Fibroblast of lung (primary cell): Measurements from ENCODE around the gene ASCC3. TPM values are rescaled to one million over a fixed set of nuclear protein-coding genes. Genes with fewer than 3 reads are reported as not detected.

Experiments
- DNase-seq, 2 donors: peaks; one replicate each; pipeline versions ENCODE4 v3.0.0 to v3.0.0-alpha.2; 2010; ENCODE audit warnings: low read depth in 2 of 2
- H2AFZ ChIP-seq: 2 replicates; pipeline ENCODE4 v1.5.1; 2012; ENCODE audit warnings: low read length, control low read depth, inconsistent platforms
- H3K27ac ChIP-seq: 2 replicates; pipeline ENCODE4 v1.5.1; 2011; ENCODE audit warnings: low read length, control low read depth; ENCODE audit not compliant: insufficient read depth
- H3K27me3 ChIP-seq: 2 replicates; pipeline ENCODE4 v1.5.1; 2011; ENCODE audit warnings: mild to moderate bottlenecking, low read length; ENCODE audit not compliant: control insufficient read depth, insufficient read depth
- H3K36me3 ChIP-seq: 2 replicates; pipeline ENCODE4 v1.5.1; 2011; ENCODE audit warnings: low read length; ENCODE audit not compliant: control insufficient read depth, insufficient read depth
- H3K4me1 ChIP-seq: 2 replicates; pipeline ENCODE4 v1.5.1; 2011; ENCODE audit warnings: low read length; ENCODE audit not compliant: control insufficient read depth, insufficient read depth; ENCODE audit errors: extremely low read depth
- H3K4me2 ChIP-seq: 2 replicates; pipeline ENCODE4 v1.5.1; 2011; ENCODE audit warnings: low read length, control low read depth; ENCODE audit not compliant: insufficient read depth; ENCODE audit errors: extremely low read depth
- H3K4me3 ChIP-seq, 4 experiments: fragments of 200-600 bp in 1 of 4; sonication (generic) in 1 of 4; replicated peaks in 1 of 4; 2 replicates each; pipeline ENCODE4 v1.5.1; 2011 to 2016; ENCODE audit warnings: low read length in 4 of 4, low read depth in 3 of 4, mild to moderate bottlenecking in 3 of 4, control low read depth in 2 of 4, inconsistent platforms in 1 of 4, mixed read lengths in 1 of 4; ENCODE audit not compliant: insufficient read depth in 1 of 4; ENCODE audit errors: control extremely low read depth in 1 of 4
- H3K79me2 ChIP-seq: 2 replicates; pipeline ENCODE4 v1.5.1; 2012; ENCODE audit warnings: mild to moderate bottlenecking, low read length, inconsistent platforms; ENCODE audit not compliant: control insufficient read depth, insufficient read depth
- H3K9ac ChIP-seq: 2 replicates; pipeline ENCODE4 v1.5.1; 2011; ENCODE audit warnings: mild to moderate bottlenecking, low read length, control low read depth; ENCODE audit not compliant: insufficient read depth
- H3K9me3 ChIP-seq: 2 replicates; pipeline ENCODE4 v1.5.1; 2012; ENCODE audit warnings: low read depth, low read length; ENCODE audit not compliant: control insufficient read depth, insufficient read depth
- H4K20me1 ChIP-seq: 2 replicates; pipeline ENCODE4 v1.5.1; 2011; ENCODE audit warnings: low read length; ENCODE audit not compliant: control insufficient read depth, insufficient read depth; ENCODE audit errors: extremely low read depth
- CTCF ChIP-seq, 2 donors: IDR thresholded peaks in 1 of 2; conservative IDR thresholded peaks in 1 of 2; 1 replicate in 1 of 2; 2 replicates in 1 of 2; pipeline ENCODE4 v1.5.1; 2011 to 2012; ENCODE audit warnings: low read length in 2 of 2, control low read depth in 1 of 2, inconsistent platforms in 1 of 2, low read depth in 1 of 2, mild to moderate bottlenecking in 1 of 2
- EZH2 ChIP-seq: IDR thresholded peaks from 2 replicates; pipeline ENCODE4 v1.5.1; 2012; ENCODE audit warnings: low read length, control low read depth, mild to moderate bottlenecking; ENCODE audit errors: missing control alignments
- polyA plus RNA-seq, 2 donors: library from polyadenylated mRNA; depleted of rRNA in 1 of 2; stranded (reverse) in 1 of 2; unstranded in 1 of 2; fragments of >200 nt; gene quantifications; 2 replicates each; pipeline ENCODE4 v1.2.1, GENCODE V29; 2011 to 2012; ENCODE audit warnings: missing spikeins in 1 of 2
- total RNA-seq: library from RNA; depleted of rRNA; stranded (reverse); fragments of >200 nt; gene quantifications from 2 replicates; pipeline ENCODE4 v1.2.1, GENCODE V29; 2014

The ASCC3 gene
- total and polyA plus RNA-seq, 2 donors (not counting 1 experiment from before 2014, with no cell fraction given), result 36.2 to 75.3 TPM

GRCh38 chr6:100790084-100790483 lies 91.0 kb downstream of the ASCC3 start:
- Histone ChIP-seq H3K36me3 (no peaks in the 10 kb centered on the region), H3K27ac (no peak overlapping the region), H3K27me3 (no peaks in the 10 kb centered on the region), H3K9ac (no peak overlapping the region), H3K4me3 (no peak overlapping the region), H2AFZ (no peak overlapping the region), H3K79me2 (no peaks in the 10 kb centered on the region), H3K9me3 (no peaks in the 10 kb centered on the region), H3K4me2 (peak overlapping the region; percentile 29), H4K20me1 (no peaks in the 10 kb centered on the region), H3K4me1 (no peaks in the 10 kb centered on the region)
- DNase-seq, result no peak
- TF ChIP-seq CTCF (conservative IDR thresholded peaks at IDR 0.05 in 1 of 2, IDR thresholded peaks at IDR 0.05 in 1 of 2; ENCODE audit: low read depth in 1 of 2, low read length in 2 of 2), result no peak

GRCh38 chr6:100785982-100786381 lies 95.1 kb downstream of the ASCC3 start:
- Histone ChIP-seq H3K9ac (no peak overlapping the region), H3K4me1 (no peaks in the 10 kb centered on the region), H3K79me2 (no peaks in the 10 kb centered on the region), H3K4me3 (no peak overlapping the region), H3K9me3 (no peaks in the 10 kb centered on the region), H2AFZ (no peak overlapping the region), H3K4me2 (no peak overlapping the region), H3K36me3 (no peaks in the 10 kb centered on the region), H4K20me1 (no peaks in the 10 kb centered on the region), H3K27ac (no peak overlapping the region), H3K27me3 (no peaks in the 10 kb centered on the region)
- TF ChIP-seq EZH2 (no peak), CTCF (conservative IDR thresholded peaks at IDR 0.05 in 1 of 2, IDR thresholded peaks at IDR 0.05 in 1 of 2; ENCODE audit: low read depth in 1 of 2, low read length in 2 of 2) (no peak)
- no peak for DNase-seq

GRCh38 chr6:100780648-100781047 lies 100.5 kb downstream of the ASCC3 start:
- no peaks in the 10 kb centered on the region for H3K36me3 ChIP-seq
- DNase-seq, result no peak
- H3K4me1 ChIP-seq, result no peaks in the 10 kb centered on the region
- no peak overlapping the region for H3K4me2 ChIP-seq
- H3K9ac ChIP-seq, result no peak overlapping the region
- no peaks in the 10 kb centered on the region for H3K27me3 ChIP-seq
- no peaks in the 10 kb centered on the region for H3K79me2 ChIP-seq
- H3K4me3 ChIP-seq, result no peak overlapping the region
- no peaks in the 10 kb centered on the region for H3K9me3 ChIP-seq
- H2AFZ ChIP-seq, result no peak overlapping the region
- no peak overlapping the region for H3K27ac ChIP-seq
- H4K20me1 ChIP-seq, result no peaks in the 10 kb centered on the region
- TF ChIP-seq CTCF (conservative IDR thresholded peaks at IDR 0.05 in 1 of 2, IDR thresholded peaks at IDR 0.05 in 1 of 2; ENCODE audit: low read depth in 1 of 2, low read length in 2 of 2) (no peak), EZH2 (no peak)
